Calu3 (cell line): ENCODE measurements around the gene MEGF10. TPM values are rescaled to one million over a fixed set of nuclear protein-coding genes. Genes with fewer than 3 reads are reported as not detected.

Experiments
- BruUV-seq: library from RNA; stranded (reverse); fragments of 400-500 nt; replicated peaks from 2 replicates; lab custom pipeline; 2021; lab: Mats Ljungman, UMichigan
- CTCF ChIA-PET: fragments of 300-600 bp; sonication (Branson Sonifier 250); formaldehyde crosslinking; loops from one replicate; lab custom pipeline; 2022; ENCODE audit warnings: antibody characterized with exemption; lab: Charles Lee
- DNase-seq: peaks from one replicate; pipeline ENCODE4 v3.0.0; 2022
- H3K27ac Mint-ChIP-seq: one replicate; pipeline ENCODE4 v1.8.0; 2022; ENCODE audit warnings: mixed read lengths; ENCODE audit not compliant: unreplicated experiment
- H3K27me3 Mint-ChIP-seq: one replicate; pipeline ENCODE4 v1.8.0; 2022; ENCODE audit warnings: mixed read lengths; ENCODE audit not compliant: unreplicated experiment
- H3K36me3 Mint-ChIP-seq: one replicate; pipeline ENCODE4 v1.8.0; 2022; ENCODE audit warnings: mild to moderate bottlenecking, moderate library complexity, mixed read lengths; ENCODE audit not compliant: insufficient read depth, unreplicated experiment
- H3K4me1 Mint-ChIP-seq: one replicate; pipeline ENCODE4 v1.8.0; 2022; ENCODE audit warnings: mild to moderate bottlenecking, low read depth, mixed read lengths; ENCODE audit not compliant: unreplicated experiment
- H3K4me3 Mint-ChIP-seq: one replicate; pipeline ENCODE4 v1.8.0; 2022; ENCODE audit warnings: mild to moderate bottlenecking, low read depth, moderate library complexity, mixed read lengths; ENCODE audit not compliant: unreplicated experiment
- H3K9me3 Mint-ChIP-seq: one replicate; pipeline ENCODE4 v1.8.0; 2022; ENCODE audit warnings: low read depth, mixed read lengths; ENCODE audit not compliant: unreplicated experiment
- intact Hi-C: fragments of 100-400 bp; cut with micrococcal nuclease; formaldehyde crosslinking; loops from one replicate; pipeline ENCODE4 v1.10.0; 2022; ENCODE audit not compliant: unreplicated experiment
- total RNA-seq: library from RNA; stranded (reverse); gene quantifications from 2 replicates; pipeline ENCODE4 v1.2.3, GENCODE V29; 2022
- TF ChIP-seq, protein P1 (sequence below): fragments of 200-600 bp; IDR thresholded peaks from one replicate; pipeline ENCODE4 v1.8.0; 2022; ENCODE audit warnings: antibody characterized with exemption; ENCODE audit not compliant: unreplicated experiment

Gene MEGF10
- total RNA-seq, 1 experiment from 2014 or later = 0.71 TPM

- no peaks in the 10 kb centered on the region for H3K4me1 Mint-ChIP-seq
- H3K9me3 Mint-ChIP-seq = no peaks in the 10 kb centered on the region
- peaks cover 18% of the 10 kb centered on the region for H3K27me3 Mint-ChIP-seq
- CTCF ChIA-PET = no interaction called here
- BruUV-seq = no TSS peak
- H3K4me3 Mint-ChIP-seq = no peak overlapping the region
- TF ChIP-seq, protein P1, sequence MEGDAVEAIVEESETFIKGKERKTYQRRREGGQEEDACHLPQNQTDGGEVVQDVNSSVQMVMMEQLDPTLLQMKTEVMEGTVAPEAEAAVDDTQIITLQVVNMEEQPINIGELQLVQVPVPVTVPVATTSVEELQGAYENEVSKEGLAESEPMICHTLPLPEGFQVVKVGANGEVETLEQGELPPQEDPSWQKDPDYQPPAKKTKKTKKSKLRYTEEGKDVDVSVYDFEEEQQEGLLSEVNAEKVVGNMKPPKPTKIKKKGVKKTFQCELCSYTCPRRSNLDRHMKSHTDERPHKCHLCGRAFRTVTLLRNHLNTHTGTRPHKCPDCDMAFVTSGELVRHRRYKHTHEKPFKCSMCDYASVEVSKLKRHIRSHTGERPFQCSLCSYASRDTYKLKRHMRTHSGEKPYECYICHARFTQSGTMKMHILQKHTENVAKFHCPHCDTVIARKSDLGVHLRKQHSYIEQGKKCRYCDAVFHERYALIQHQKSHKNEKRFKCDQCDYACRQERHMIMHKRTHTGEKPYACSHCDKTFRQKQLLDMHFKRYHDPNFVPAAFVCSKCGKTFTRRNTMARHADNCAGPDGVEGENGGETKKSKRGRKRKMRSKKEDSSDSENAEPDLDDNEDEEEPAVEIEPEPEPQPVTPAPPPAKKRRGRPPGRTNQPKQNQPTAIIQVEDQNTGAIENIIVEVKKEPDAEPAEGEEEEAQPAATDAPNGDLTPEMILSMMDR = no peak
- intact Hi-C loops = no loop called here
- no peak for DNase-seq
- H3K36me3 Mint-ChIP-seq = no peaks in the 10 kb centered on the region
- no peak overlapping the region for H3K27ac Mint-ChIP-seq
These were observed 113.6 kb downstream of the MEGF10 start for GRCh38 chr5:127404190-127404589.

- Mint-ChIP-seq H3K4me3 (no peak overlapping the region), H3K36me3 (no peaks in the 10 kb centered on the region), H3K4me1 (no peaks in the 10 kb centered on the region), H3K9me3 (no peaks in the 10 kb centered on the region), H3K27ac (no peak overlapping the region), H3K27me3 (no peaks in the 10 kb centered on the region)
- TF ChIP-seq, protein P1 = no peak
- intact Hi-C loops = no loop called here
- DNase-seq = no peak
- CTCF ChIA-PET = no interaction called here
- BruUV-seq = no TSS peak
These were observed 115.9 kb downstream of the MEGF10 start for GRCh38 chr5:127406326-127407121.

- intact Hi-C loops = no loop called here
- CTCF ChIA-PET = interaction anchor here (1.0 kb wide), 1 partner anchor 8 kb away, joined by 3 read pairs; no protein-coding TSS in a partner anchor
- no peak overlapping the region for H3K27ac Mint-ChIP-seq
- H3K9me3 Mint-ChIP-seq = no peaks in the 10 kb centered on the region
- H3K36me3 Mint-ChIP-seq = no peaks in the 10 kb centered on the region
- H3K4me1 Mint-ChIP-seq = no peaks in the 10 kb centered on the region
- TF ChIP-seq, protein P1 = no peak
- DNase-seq = no peak
- no peak overlapping the region for H3K4me3 Mint-ChIP-seq
- H3K27me3 Mint-ChIP-seq = no peaks in the 10 kb centered on the region
- BruUV-seq = no TSS peak
These were observed 118.8 kb downstream of the MEGF10 start for GRCh38 chr5:127409246-127409917.

GRCh38 chr5:127409921-127410675 is 119.5 kb downstream of the MEGF10 start:
- Mint-ChIP-seq H3K27ac (no peak overlapping the region), H3K9me3 (no peaks in the 10 kb centered on the region), H3K27me3 (no peaks in the 10 kb centered on the region), H3K4me1 (no peaks in the 10 kb centered on the region), H3K36me3 (no peaks in the 10 kb centered on the region), H3K4me3 (no peak overlapping the region)
- CTCF ChIA-PET = interaction anchor here (1.0 kb wide), 1 partner anchor 9 kb away, joined by 3 read pairs; no protein-coding TSS in a partner anchor
- TF ChIP-seq, protein P1 = no peak
- no TSS peak for BruUV-seq
- DNase-seq = no peak
- intact Hi-C loops = no loop called here
